NCI-H1436 treated with DMSO at 0.1 percent for 48 hours (cell line): ENCODE results near the gene PLBD2.

Experiments
- DNase-seq: peaks from one replicate; lab custom pipeline; 2025; lab: John Stamatoyannopoulos, UW

Gene PLBD2

GRCh38 chr12:113370923-113371682, 12.7 kb downstream of the PLBD2 start:
- no peak for DNase-seq

- no peak for DNase-seq
These were observed 13.4 kb downstream of the PLBD2 start for GRCh38 chr12:113371808-113372207.

DNA sequence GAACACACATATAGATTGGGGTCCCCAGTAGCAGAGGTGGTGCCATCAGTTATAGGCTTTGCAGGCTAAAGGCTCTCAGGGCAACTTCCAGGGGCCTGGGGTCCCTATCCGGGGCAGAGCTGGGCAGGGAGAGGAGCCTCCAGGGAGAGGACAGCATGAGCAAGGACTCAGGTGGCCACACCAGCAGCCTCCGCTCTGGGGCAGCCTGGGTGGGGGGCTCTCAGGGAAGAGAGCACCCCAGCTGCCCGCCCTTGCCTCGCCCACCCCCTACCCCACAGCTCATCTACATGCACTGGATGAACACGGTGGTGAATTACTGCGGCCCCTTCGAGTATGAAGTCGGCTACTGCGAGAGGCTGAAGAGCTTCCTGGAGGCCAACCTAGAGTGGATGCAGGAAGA, 14.0 kb downstream of the PLBD2 start:
- no peak for DNase-seq

DNA sequence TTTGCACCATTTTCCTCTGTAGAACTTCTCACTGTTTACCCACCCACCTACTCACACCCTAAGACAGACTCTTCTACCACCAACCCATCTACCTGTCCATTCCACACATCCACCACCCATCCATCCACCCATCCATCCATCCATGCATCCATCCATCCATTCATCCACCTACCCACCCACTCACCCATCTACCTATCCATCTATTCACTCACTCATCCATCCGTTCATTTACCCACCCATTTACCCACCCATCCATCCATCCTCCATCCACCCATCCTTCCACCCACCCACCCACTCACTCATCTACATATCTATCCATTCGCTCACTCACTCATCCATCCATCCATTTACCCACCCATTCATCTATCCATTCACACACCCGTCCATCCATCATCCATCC, 15.1 kb downstream of the PLBD2 start:
- no peak for DNase-seq

DNA sequence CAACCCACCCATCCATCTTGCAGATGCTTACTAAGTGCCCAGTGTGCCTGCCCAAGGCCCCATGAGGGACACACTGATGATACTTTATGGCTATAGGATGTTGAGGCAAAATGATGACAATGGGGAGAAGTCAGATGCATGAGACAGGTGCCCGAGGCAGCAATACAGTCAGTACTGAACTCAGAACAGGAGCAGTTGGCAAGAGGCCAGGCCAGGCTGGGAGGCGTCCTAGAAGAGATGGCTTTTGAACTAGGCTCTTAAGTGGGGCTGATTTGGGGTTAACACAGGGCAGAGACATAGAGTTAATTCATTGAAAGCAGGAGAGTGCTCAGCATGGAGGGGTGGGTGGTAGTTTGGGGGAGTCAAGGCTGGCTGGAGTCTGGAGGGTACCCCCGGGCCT, 15.6 kb downstream of the PLBD2 start:
- DNase-seq = no peak

DNA sequence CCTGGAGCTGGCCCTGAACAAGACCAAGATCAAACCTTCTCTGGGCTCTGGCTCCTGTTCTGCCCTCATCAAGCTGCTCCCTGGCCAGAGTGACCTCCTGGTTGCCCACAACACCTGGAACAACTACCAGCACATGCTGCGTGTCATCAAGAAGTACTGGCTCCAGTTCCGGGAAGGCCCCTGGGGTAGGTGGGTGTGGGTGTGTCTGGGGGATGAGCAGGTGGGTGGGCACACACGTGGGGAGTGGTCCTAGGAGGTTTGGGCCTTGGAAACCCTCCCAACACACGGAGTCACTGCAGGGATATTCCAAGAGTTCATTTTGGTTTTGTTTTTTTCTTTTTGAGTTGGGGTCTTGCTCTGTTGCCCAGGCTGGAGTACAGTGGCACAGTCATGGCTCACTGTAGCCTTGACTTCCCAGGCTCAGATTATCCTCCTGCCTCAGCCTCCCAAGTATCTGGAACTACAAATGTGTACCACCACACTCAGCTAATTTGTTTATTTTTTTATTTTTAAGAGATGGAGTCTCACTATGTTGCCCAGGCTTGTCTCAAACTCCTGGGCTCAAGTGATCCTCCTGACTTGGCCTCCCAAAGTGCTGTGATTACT, 16.5 kb downstream of the PLBD2 start:
- DNase-seq = no peak

GRCh38 chr12:113378291-113378690, 19.9 kb downstream of the PLBD2 start:
- no peak for DNase-seq

GRCh38 chr12:113381220-113381619, 22.8 kb downstream of the PLBD2 start:
- DNase-seq = no peak

DNA sequence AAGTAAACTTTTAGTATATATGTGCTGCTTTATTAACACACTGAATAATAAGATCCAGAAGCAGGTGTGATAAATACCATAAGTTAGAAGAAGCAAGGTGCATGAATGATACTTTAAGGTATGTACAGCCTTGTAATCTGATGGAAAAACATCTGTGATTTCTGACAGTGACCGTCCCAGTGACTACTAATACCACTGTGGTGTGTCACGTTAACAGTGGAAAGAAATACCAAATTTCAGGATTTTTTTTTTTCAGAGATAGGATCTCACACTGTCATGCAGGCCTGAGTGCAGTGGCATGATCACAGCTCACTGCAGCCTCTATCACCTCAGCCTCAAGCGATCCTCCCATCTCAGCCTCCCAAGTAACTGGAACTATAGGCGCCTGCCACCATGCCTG, 23.8 kb downstream of the PLBD2 start:
- no peak for DNase-seq

DNA sequence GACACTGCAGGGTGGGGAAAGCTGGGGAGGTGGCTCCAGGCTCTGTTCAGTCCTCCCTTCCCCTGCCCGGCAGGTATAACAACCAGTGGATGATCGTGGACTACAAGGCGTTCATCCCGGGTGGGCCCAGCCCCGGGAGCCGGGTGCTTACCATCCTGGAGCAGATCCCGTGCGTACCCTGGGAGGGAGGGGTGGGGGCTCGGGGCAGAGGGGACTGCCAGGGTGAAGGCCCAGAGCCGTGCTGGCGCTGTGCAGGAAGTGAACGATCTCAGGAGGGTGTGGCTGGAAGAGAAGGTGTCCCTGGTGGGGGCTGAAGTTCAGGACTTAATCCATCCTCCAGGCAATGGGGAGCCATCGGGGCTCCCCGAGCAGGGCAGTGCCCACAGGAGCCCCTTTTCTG, 26.4 kb downstream of the PLBD2 start:
- DNase-seq = no peak

GRCh38 chr12:113385282-113385882, 27.0 kb downstream of the PLBD2 start:
- no peak for DNase-seq

- DNase-seq = no peak
These were observed 28.6 kb downstream of the PLBD2 start for GRCh38 chr12:113386866-113387566.

DNA sequence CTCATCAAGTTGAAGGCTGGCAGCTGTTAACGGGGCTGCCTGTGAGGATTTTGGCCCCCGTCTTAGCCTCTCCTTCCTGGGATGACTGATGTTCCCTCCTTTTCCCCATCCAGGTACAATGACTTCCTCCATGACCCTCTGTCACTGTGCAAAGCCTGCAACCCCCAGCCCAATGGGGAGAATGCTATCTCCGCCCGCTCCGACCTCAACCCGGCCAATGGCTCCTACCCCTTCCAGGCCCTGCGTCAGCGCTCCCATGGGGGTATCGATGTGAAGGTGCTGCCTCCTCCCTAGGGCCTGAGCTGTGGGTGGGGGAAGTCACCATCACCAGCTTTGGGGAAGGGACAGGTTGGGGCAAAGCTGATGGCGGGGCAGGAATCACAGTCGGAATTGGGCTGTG, 29.2 kb downstream of the PLBD2 start:
- no peak for DNase-seq

DNA sequence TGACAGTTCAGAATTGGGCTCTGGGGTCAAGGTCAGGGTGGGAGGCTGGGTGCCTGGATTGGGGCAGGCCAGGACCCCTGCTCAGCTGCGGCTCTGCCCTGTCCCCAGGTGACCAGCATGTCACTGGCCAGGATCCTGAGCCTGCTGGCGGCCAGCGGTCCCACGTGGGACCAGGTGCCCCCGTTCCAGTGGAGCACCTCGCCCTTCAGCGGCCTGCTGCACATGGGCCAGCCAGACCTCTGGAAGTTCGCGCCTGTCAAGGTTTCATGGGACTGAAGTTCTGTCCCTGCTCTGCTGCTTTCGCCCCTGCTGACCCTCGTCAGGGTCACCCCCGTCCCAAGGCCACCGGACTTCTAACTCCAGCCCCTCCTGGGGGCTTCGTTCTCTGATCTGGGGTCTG, 30.0 kb downstream of the PLBD2 start:
- no peak for DNase-seq

DNA sequence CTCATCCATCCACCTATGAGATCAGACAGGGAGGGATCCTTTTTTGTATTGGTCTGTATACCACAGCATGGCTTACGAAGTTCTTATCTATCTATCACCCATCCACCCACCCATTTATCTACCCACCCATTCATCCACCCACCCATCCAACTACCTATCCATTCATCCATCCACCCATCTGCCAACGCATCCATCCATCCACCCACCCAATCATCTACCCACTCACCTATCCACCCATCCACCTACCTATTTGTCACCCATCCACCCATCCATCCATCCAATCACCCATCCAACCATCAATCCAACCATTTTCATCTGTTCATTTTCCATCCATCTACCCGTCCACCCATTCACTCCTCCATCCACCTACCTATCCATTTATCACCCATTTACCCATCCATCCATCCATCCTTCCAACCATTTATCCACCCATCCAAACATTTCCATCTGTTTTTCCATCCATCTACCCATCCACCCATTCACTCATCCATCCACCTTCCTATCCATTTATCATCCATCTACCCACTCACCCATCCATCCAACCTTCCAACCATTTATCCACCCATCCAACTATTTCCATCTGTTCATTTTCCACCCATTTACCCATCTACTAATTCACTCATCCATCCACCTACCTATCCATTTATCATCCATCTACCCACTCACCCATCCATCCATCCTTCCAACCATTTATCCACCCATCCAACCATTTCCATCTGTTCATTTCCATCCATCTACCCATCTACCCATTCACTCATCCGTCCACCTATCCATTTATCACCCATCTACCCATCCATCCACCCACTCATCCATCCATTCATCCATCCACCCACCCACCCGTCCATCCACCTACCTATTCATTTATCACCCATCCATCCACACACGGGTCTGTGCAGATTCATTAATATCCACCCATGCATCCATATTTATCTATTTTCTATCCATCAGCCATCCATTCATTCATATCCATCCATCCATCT, 32.0 kb downstream of the PLBD2 start:
- no peak for DNase-seq

DNA sequence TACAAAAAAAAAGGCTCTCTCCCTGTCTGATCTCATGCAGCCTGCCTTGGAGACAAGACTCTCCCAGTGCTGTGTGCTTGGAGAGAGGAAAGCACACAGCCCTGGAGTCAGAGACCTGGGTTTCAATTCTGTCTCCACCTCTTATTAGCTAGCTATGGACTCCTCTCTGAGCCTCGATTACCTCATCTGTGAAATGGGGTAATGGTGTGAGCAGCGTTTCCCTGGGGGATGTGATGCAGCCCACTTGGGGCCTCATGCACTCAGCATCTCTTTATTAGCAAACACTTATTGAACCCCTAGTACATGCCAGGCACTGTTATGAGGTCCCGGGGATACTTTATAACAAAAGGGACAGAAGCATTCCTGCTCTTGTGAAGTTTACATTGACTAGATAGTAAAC, 32.8 kb downstream of the PLBD2 start:
- no peak for DNase-seq

- DNase-seq = no peak
These were observed 33.4 kb downstream of the PLBD2 start for GRCh38 chr12:113391650-113392337.

- DNase-seq = no peak
These were observed 34.1 kb downstream of the PLBD2 start for GRCh38 chr12:113392520-113392919.

DNA sequence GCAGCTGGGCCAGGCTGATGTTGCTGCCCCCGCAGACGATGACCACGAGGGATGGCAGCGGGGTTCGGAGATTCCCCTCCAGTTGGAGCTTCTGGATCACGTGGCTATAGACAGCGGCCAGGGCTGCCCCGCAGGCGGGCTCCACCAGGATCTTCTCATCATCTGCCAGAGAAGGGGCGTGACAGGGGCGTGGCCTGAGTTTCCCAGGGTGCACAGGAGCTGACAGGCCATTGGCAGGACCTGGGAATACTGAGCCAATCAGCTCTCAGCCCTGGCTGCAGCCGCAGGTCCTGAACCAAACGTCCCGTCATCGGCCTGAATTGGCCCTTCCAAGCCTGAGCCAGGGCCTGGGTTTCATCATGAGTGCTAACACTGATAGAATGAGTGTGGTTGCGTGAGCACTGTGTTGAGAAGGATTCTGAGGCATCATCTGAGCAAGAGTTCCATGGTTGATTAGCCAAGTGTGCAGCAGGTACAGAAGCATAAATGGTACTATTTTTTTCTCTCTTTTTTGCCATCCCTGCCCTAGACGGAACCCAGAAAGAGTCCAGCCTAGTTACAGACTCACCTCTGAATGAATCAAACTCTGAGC, 34.7 kb downstream of the PLBD2 start:
- DNase-seq = no peak

DNA sequence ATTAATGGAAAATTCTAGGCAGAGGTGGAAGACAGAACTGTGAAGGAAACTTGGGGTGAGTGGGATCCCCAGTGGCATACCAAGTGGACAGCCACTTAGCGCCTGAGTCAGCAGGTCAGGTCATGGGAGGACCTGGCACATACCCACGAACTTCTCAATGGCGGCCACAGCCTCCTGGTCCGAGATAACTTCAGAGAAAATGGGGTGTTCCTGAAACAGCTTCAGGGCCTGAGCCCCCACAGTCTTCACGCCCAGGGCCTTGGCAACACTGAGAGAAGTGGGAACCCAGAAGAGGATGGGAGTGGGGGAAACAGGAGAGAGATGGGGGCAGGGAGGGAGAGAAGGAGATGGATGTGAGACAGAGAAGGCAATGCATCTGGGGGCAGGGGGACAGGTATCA, 35.4 kb downstream of the PLBD2 start:
- DNase-seq = no peak

GRCh38 chr12:113395119-113395518, 36.7 kb downstream of the PLBD2 start:
- no peak for DNase-seq
